K562 (cell line): ENCODE data around the gene TAGLN3. TPM values are rescaled to one million over a fixed set of nuclear protein-coding genes. Genes with fewer than 3 reads are reported as not detected.

Experiments
- ATAC-seq: fragments of 200-7000 bp; cut with Tn5 transposase; 3 replicates; pipeline ENCODE4 v1.9.1; 2020; ENCODE audit warnings: moderate library complexity
- BruUV-seq: library from RNA; stranded (reverse); fragments of 400-500 nt; replicated peaks from 2 replicates; lab custom pipeline; 2021; lab: Mats Ljungman, UMichigan
- CTCF ChIA-PET: fragments of 300-600 bp; formaldehyde crosslinking; extraction: SDS; loops from one replicate; lab custom pipeline; 2021; ENCODE audit warnings: low intra/inter-chr PET ratio; lab: Yijun Ruan, JAX
- POLR2A ChIA-PET: fragments of 300-600, 350-650 bp; sonication (Branson Sonifier 250); formaldehyde crosslinking; extraction: SDS; loops from one replicate; lab custom pipeline; 2021; ENCODE audit warnings: antibody characterized with exemption, inconsistent platforms; lab: Yijun Ruan, JAX
- DNase-seq, 4 experiments: peaks; one replicate each; pipeline versions ENCODE4 v3.0.0 to v3.0.0-alpha.2; 2011 to 2018; ENCODE audit warnings: low spot score in 3 of 4, mixed read lengths in 3 of 4; ENCODE audit errors: extremely low read depth in 1 of 4
- FAIRE-seq: peaks from 2 replicates; lab custom pipeline; 2011; peaks lifted over from hg19 to GRCh38; lab: Jason Lieb, UNC
- H2AFZ ChIP-seq: 2 replicates; pipeline ENCODE4 v1.6.0; 2011; ENCODE audit warnings: low read depth, low read length, control low read depth, inconsistent platforms
- H3K27ac ChIP-seq: fragments of 200-600 bp; 3 replicates; pipeline ENCODE4 v1.8.0; 2011; ENCODE audit warnings: low read depth, mild to moderate bottlenecking, control low read depth, inconsistent platforms, low read length, moderate library complexity, mixed read lengths; ENCODE audit errors: extremely low read depth
- H3K27me3 ChIP-seq, 2 experiments: fragments of 300-600 bp in 1 of 2; 2 replicates in 1 of 2; 3 replicates in 1 of 2; pipeline versions ENCODE4 v1.6.0 to v1.8.0; 2011; ENCODE audit warnings: inconsistent platforms in 2 of 2, low read length in 2 of 2, mild to moderate bottlenecking in 1 of 2, mixed read lengths in 1 of 2, moderate library complexity in 1 of 2; ENCODE audit not compliant: control insufficient read depth in 2 of 2, insufficient read depth in 2 of 2
- H3K36me3 ChIP-seq: fragments of 300-600 bp; 3 replicates; pipeline ENCODE4 v1.8.0; 2011; ENCODE audit warnings: mild to moderate bottlenecking, low read length, inconsistent platforms; ENCODE audit not compliant: control insufficient read depth, insufficient read depth
- H3K4me1 ChIP-seq, 2 experiments: fragments of 200-600 bp in 1 of 2; replicated peaks in 1 of 2; 2 replicates in 1 of 2; 3 replicates in 1 of 2; pipeline versions ENCODE4 v1.5.1 to v1.8.0; 2011; ENCODE audit warnings: inconsistent platforms in 2 of 2, low read length in 2 of 2, mild to moderate bottlenecking in 1 of 2, mixed read lengths in 1 of 2, moderate library complexity in 1 of 2; ENCODE audit not compliant: control insufficient read depth in 2 of 2, insufficient read depth in 2 of 2
- H3K4me2 ChIP-seq: 2 replicates; pipeline ENCODE4 v1.6.1; 2011; ENCODE audit warnings: low read length, control low read depth, inconsistent platforms, mixed read lengths; ENCODE audit not compliant: insufficient read depth
- H3K4me3 ChIP-seq: fragments of 200-600 bp; sonication (generic), shearing (Covaris generic); 2 replicates; pipeline ENCODE4 v1.5.1; 2016; ENCODE audit warnings: control low read depth, inconsistent platforms
- H3K79me2 ChIP-seq: fragments of 200-600 bp; 3 replicates; pipeline ENCODE4 v1.8.0; 2011; ENCODE audit warnings: low read length, inconsistent platforms; ENCODE audit not compliant: control insufficient read depth, insufficient read depth
- H3K9ac ChIP-seq, 2 experiments: 2 replicates each; pipeline versions ENCODE4 v1.6.0 to v1.6.1; 2011; ENCODE audit warnings: low read depth in 2 of 2, low read length in 2 of 2, control low read depth in 1 of 2, inconsistent platforms in 1 of 2, mild to moderate bottlenecking in 1 of 2, mixed read lengths in 1 of 2; ENCODE audit not compliant: insufficient read depth in 1 of 2
- H3K9me1 ChIP-seq: one replicate; pipeline ENCODE4 v1.6.0; 2011; ENCODE audit warnings: inconsistent platforms, mild to moderate bottlenecking, low read length, moderate library complexity; ENCODE audit not compliant: control insufficient read depth, insufficient read depth
- H3K9me3 ChIP-seq: replicated peaks from 2 replicates; pipeline ENCODE4 v1.5.1; 2011; ENCODE audit warnings: low read depth, low read length, inconsistent platforms; ENCODE audit not compliant: control insufficient read depth, insufficient read depth
- H4K20me1 ChIP-seq: replicated peaks from 2 replicates; pipeline ENCODE4 v1.6.1; 2011; ENCODE audit warnings: low read length, inconsistent platforms, mixed read lengths; ENCODE audit not compliant: control insufficient read depth, insufficient read depth
- ATF7 ChIP-seq: fragments of 450-650 bp; IDR thresholded peaks from 2 replicates; pipeline ENCODE4 v1.7.1; 2014; ENCODE audit warnings: mild to moderate bottlenecking, moderate library complexity
- ERF ChIP-seq: fragments of 450-650 bp; formaldehyde crosslinking; IDR thresholded peaks from 2 replicates; pipeline ENCODE4 v1.4.0; 2020; ENCODE audit warnings: mild to moderate bottlenecking, mixed read lengths
- HDAC3 ChIP-seq: fragments of 450-650 bp; IDR thresholded peaks from 2 replicates; pipeline ENCODE4 v1.6.1; 2018; ENCODE audit warnings: borderline replicate concordance, mild to moderate bottlenecking, moderate library complexity; ENCODE audit not compliant: partially characterized antibody
- HNRNPL ChIP-seq: fragments of 200-400 bp; formaldehyde crosslinking; IDR thresholded peaks from 2 replicates; pipeline ENCODE4 v1.6.1; 2017; ENCODE audit warnings: low read depth, mild to moderate bottlenecking, low read length
- KLF1 ChIP-seq: fragments of 450-650 bp; IDR thresholded peaks from 2 replicates; pipeline ENCODE4 v1.6.1; 2016; ENCODE audit warnings: missing genetic modification characterization, missing compliant biosample characterization
- SRSF3 ChIP-seq: fragments of 200-400 bp; formaldehyde crosslinking; IDR thresholded peaks from 2 replicates; pipeline ENCODE4 v1.6.1; 2016; ENCODE audit warnings: mild to moderate bottlenecking, low read length, moderate library complexity; ENCODE audit not compliant: insufficient read depth
- ZEB2 ChIP-seq: fragments of 450-650 bp; IDR thresholded peaks from 2 replicates; pipeline ENCODE4 v1.6.1; 2016
- ZNF12 ChIP-seq: sonication (generic); formaldehyde crosslinking; IDR thresholded peaks from 2 replicates; pipeline ENCODE4 v1.4.0; 2020; ENCODE audit warnings: mild to moderate bottlenecking, missing genetic modification reagents
- ZNF551 ChIP-seq: fragments of 250-450 bp; sonication (Bioruptor Pico); IDR thresholded peaks from 2 replicates; pipeline ENCODE4 v1.5.0; 2021; ENCODE audit warnings: mild to moderate bottlenecking, moderate library complexity
- ZNF707 ChIP-seq: fragments of 250-450 bp; sonication (Bioruptor Pico); conservative IDR thresholded peaks from 2 replicates; pipeline ENCODE4 v1.8.0; 2022; ENCODE audit warnings: inconsistent platforms, mild to moderate bottlenecking, moderate library complexity
- in situ Hi-C: fragments of 300-500 bp; cut with MboI; formaldehyde crosslinking; loops from 4 replicates; pipeline ENCODE4 v1.15.0; 2018; ENCODE audit warnings: inconsistent platforms, mixed read lengths
- intact Hi-C: fragments of 100-400 bp; cut with micrococcal nuclease; formaldehyde crosslinking; loops from 2 replicates; pipeline ENCODE4 v1.14.2; 2022
- polyA plus RNA-seq, 8 experiments: library from polyadenylated mRNA; depleted of rRNA in 4 of 8; stranded (reverse) in 5 of 8; unstranded in 3 of 8; fragments of >200 nt; fragmentation: Nextera tagmentation in 2 of 8; fragmentation: Illumina TruSeq in 1 of 8; extraction: Ambion mirVana in 2 of 8; extraction: Trizol in 1 of 8; gene quantifications; 2 replicates each; pipeline versions ENCODE4 v1.2.1 to v1.2.3, GENCODE V29; 2011 to 2014; ENCODE audit warnings: inconsistent platforms in 1 of 8, missing spikeins in 1 of 8
- total RNA-seq, 7 experiments: library from RNA; depleted of rRNA in 6 of 7; stranded (reverse); fragments of >200 nt in 6 of 7; fragmentation: Illumina TruSeq in 2 of 7; extraction: Trizol in 2 of 7; gene quantifications; 2 replicates each; pipeline versions ENCODE4 v1.2.1 to v1.2.3, GENCODE V29; 2011 to 2021; ENCODE audit warnings: low replicate concordance in 1 of 7

The TAGLN3 gene
- total and polyA plus RNA-seq, 9 of the 15 experiments (the other 6 are each of a cell fraction or from before 2014, with no cell fraction given): 0.06 TPM; not detected in 7

- TF ChIP-seq ZNF551 (CRISPR knock-in tag): no peak
- TF ChIP-seq ZNF12 (CRISPR knock-in tag): no peak
- TF ChIP-seq ZEB2: no peak
- no peak for TF ChIP-seq ZNF707 (CRISPR knock-in tag)
Observed at GRCh38 chr3:112038863-112039262, 40.1 kb downstream of the TAGLN3 start (continued).

- ChIA-PET CTCF (no interaction called here), POLR2A (no interaction called here)
- H3K4me3 ChIP-seq: no peak overlapping the region
- intact Hi-C loops: no loop called here
- in situ Hi-C loops: no loop called here
- H3K4me2 ChIP-seq: no peak overlapping the region
- TF ChIP-seq ERF: no peak
- TF ChIP-seq SRSF3: no peak
- no peak for TF ChIP-seq HDAC3
- no peak for TF ChIP-seq ATF7
- no peak for TF ChIP-seq KLF1 (tag)
- TF ChIP-seq HNRNPL: no peak
- H3K27ac ChIP-seq: no peak overlapping the region
- no peak overlapping the region for H2AFZ ChIP-seq
- H3K9me3 ChIP-seq: no peaks in the 10 kb centered on the region
- H3K79me2 ChIP-seq: no peaks in the 10 kb centered on the region
- BruUV-seq: no TSS peak
- H4K20me1 ChIP-seq: no peaks in the 10 kb centered on the region
- no peaks in the 10 kb centered on the region for H3K36me3 ChIP-seq
- no peak overlapping the region for H3K9ac ChIP-seq
- H3K4me1 ChIP-seq: no peaks in the 10 kb centered on the region
- no peak for DNase-seq
- H3K27me3 ChIP-seq: no peaks in the 10 kb centered on the region; a peak in 1 of 5 replicates
- FAIRE-seq: no peak
- no peak for ATAC-seq
- no peaks in the 10 kb centered on the region for H3K9me1 ChIP-seq
Observed at GRCh38 chr3:112041321-112041720, 42.6 kb downstream of the TAGLN3 start.
